Stimulated activated CD4-positive, alpha-beta T cell treated with anti-CD3 and anti-CD28 coated beads, Interleukin-15, amount 100 ng/mL, for 48 hours (primary cell): ENCODE measurements around the gene PRPF6.

Experiments used
- DNase-seq, 2 donors: peaks; one replicate each; pipeline ENCODE4 v3.0.0-alpha.2; 2020; ENCODE audit warnings: low read depth in 2 of 2

The PRPF6 gene

DNA sequence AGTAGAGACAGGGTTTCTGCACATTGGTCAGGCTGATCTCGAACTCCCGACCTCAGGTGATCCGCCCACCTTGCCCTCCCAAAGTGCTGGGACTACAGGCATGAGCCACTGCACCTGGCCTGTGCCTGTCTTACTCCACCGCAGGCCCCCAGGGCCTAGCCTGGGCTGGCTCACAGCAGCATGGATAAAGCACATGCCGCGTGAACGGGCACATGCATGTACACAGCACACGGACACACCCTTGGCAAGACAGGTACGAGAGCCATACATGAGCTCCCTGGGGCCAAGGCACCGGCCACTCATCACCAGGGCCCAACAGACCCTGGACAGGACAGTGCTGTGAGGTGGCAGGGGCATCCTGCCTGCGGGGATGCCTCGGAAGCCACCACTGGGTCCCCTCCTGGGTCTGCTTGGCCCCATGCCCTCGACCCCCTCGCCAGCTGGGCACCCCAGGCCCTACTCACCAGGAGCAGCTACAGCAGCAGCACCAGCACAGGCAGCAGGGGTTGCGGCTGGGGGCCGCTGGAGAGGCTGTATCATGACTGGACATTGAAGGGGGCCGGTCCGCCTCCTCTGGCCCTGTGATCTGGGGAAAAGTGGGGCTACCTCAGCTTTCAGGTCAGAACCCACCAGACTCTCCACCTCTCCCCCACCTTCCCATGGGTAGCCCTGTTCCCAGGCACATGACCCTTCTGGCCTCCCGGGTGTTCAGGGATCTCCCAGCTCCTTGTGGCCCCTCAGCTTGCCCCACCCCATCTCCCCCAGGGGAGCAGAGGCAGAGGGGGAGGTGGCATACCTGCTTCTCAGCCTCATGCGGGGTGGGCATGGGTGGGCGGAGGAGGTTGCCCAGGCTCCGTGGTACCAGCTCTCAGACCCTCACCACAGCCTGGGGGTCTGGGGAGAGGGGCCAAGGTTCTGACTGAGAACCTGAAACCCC, 95.4 kb downstream of the PRPF6 start:
- DNase-seq = no peak

DNA sequence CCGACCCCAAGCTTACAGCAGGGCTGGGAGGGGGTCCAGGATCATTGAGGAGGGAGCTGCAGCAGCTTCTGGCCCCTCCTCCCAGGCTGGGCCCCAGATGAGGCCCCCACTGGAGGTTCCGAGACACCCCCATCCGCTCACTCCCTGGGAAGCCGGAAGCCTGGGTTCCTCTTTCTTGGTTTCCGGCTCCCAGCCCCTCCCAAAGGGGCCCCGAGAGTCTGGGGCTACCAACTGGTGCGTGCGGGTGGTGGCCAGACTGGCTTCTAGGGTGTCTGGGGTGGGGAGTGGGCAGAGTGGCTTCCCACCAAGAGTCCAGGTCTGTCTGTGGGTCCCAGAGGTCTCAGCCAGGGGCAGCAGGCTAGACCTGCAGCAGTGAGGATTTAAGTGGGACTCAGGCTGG, 96.2 kb downstream of the PRPF6 start:
- no peak for DNase-seq

- no peak for DNase-seq
Measured at GRCh38 chr20:64077541-64077875, 96.6 kb downstream of the PRPF6 start.

GRCh38 chr20:64077876-64078551, 97.1 kb downstream of the PRPF6 start:
- DNase-seq = peak in 1 of 2 donors; percentile 38

- no peak for DNase-seq
Measured at GRCh38 chr20:64078934-64079272, 98.0 kb downstream of the PRPF6 start.

GRCh38 chr20:64079273-64080012, 98.5 kb downstream of the PRPF6 start, which contains the start of gene RGS19:
Gene RGS19, minus strand, starts transcription at chr20:64079518. Its CDS starts 2,632 bp downstream, at chr20:64076886.
- peak in 1 of 2 donors; percentile 49 for DNase-seq

- no peak for DNase-seq
Measured at GRCh38 chr20:64080013-64080812, 99.3 kb downstream of the PRPF6 start, which contains the start of gene OPRL1. Gene OPRL1, plus strand, starts transcription at chr20:64080082. Its CDS starts 12,639 bp downstream, at chr20:64092721.

GRCh38 chr20:64080813-64081623, 100.1 kb downstream of the PRPF6 start:
- DNase-seq = no peak

DNA sequence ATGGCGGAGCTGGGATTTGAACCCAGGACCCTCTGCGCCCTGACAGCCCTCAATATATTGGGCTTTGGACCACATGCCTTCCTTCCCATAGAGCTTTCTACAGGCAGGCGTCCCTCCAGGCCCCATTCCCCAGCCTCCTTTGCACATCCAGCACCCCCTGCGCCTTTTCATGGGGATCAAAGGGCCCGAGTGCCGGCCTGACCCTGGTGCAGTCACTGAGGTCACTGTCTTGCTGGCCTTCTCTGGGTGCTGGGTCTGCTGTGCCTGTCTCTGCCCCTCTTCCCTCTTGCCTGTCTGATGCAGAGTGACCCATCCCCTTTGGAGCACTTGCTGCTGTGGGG, 100.7 kb downstream of the PRPF6 start:
- no peak for DNase-seq

- DNase-seq = no peak
Measured at GRCh38 chr20:64082126-64082731, 101.3 kb downstream of the PRPF6 start.
